Measurements from ENCODE around the gene EPYC.

EPYC gene

GRCh38 chr12:90940872-90941499 is 63.8 kb downstream of the EPYC start:
- no peak for DNase-seq (ENCODE audit: low read depth, low spot score)
- Histone ChIP-seq H3K27me3 (ENCODE audit: control insufficient read depth, insufficient read depth, low read length) (no peaks in the 10 kb centered on the region), H3K36me3 (ENCODE audit: control insufficient read depth, insufficient read depth, low read length) (no peaks in the 10 kb centered on the region), H3K27ac (ENCODE audit: low read length) (no peak overlapping the region), H3K9me3 (ENCODE audit: control insufficient read depth, insufficient read depth, low read length) (no peaks in the 10 kb centered on the region), H3K4me1 (ENCODE audit: control insufficient read depth, insufficient read depth, low read length) (no peaks in the 10 kb centered on the region), H3K4me3 (ENCODE audit: low read length) (no peak overlapping the region)
- no CpG with 5 or more reads among the region's 3 CpGs for WGBS (ENCODE audit: insufficient coverage, insufficient read length)

GRCh38 chr12:90939382-90939781 is 65.4 kb downstream of the EPYC start:
- Histone ChIP-seq H3K27me3 (ENCODE audit: control insufficient read depth, insufficient read depth, low read length) (no peaks in the 10 kb centered on the region), H3K9me3 (ENCODE audit: control insufficient read depth, insufficient read depth, low read length) (no peaks in the 10 kb centered on the region), H3K4me1 (ENCODE audit: control insufficient read depth, insufficient read depth, low read length) (no peaks in the 10 kb centered on the region), H3K27ac (ENCODE audit: low read length) (no peak overlapping the region), H3K36me3 (ENCODE audit: control insufficient read depth, insufficient read depth, low read length) (no peaks in the 10 kb centered on the region), H3K4me3 (ENCODE audit: low read length) (no peak overlapping the region)
- WGBS (ENCODE audit: insufficient coverage, insufficient read length) = no CpG with 5 or more reads among the region's 1 CpG
- DNase-seq (ENCODE audit: low read depth, low spot score) = no peak

- no peak for DNase-seq (ENCODE audit: low read depth, low spot score)
- Histone ChIP-seq H3K4me3 (ENCODE audit: low read length) (no peak overlapping the region), H3K4me1 (ENCODE audit: control insufficient read depth, insufficient read depth, low read length) (no peaks in the 10 kb centered on the region), H3K27ac (ENCODE audit: low read length) (no peak overlapping the region), H3K27me3 (ENCODE audit: control insufficient read depth, insufficient read depth, low read length) (no peaks in the 10 kb centered on the region), H3K36me3 (ENCODE audit: control insufficient read depth, insufficient read depth, low read length) (no peaks in the 10 kb centered on the region), H3K9me3 (ENCODE audit: control insufficient read depth, insufficient read depth, low read length) (no peaks in the 10 kb centered on the region)
- no CpG with 5 or more reads among the region's 6 CpGs for WGBS (ENCODE audit: insufficient coverage, insufficient read length)
Observed at GRCh38 chr12:90938451-90938850, 66.3 kb downstream of the EPYC start.

- no peak overlapping the region for H3K4me3 ChIP-seq (ENCODE audit: low read length)
- no peaks in the 10 kb centered on the region for H3K36me3 ChIP-seq (ENCODE audit: control insufficient read depth, insufficient read depth, low read length)
- WGBS (ENCODE audit: insufficient coverage, insufficient read length) = no CpG with 5 or more reads among the region's 2 CpGs
- H3K27ac ChIP-seq (ENCODE audit: low read length) = no peak overlapping the region
- no peaks in the 10 kb centered on the region for H3K9me3 ChIP-seq (ENCODE audit: control insufficient read depth, insufficient read depth, low read length)
- DNase-seq (ENCODE audit: low read depth, low spot score) = no peak
- no peaks in the 10 kb centered on the region for H3K4me1 ChIP-seq (ENCODE audit: control insufficient read depth, insufficient read depth, low read length)
- no peaks in the 10 kb centered on the region for H3K27me3 ChIP-seq (ENCODE audit: control insufficient read depth, insufficient read depth, low read length)
Observed at GRCh38 chr12:90937651-90938050, 67.1 kb downstream of the EPYC start.

- WGBS (ENCODE audit: insufficient coverage, insufficient read length) = no CpG with 5 or more reads among the region's 5 CpGs
- no peak overlapping the region for H3K27ac ChIP-seq (ENCODE audit: low read length)
- no peaks in the 10 kb centered on the region for H3K9me3 ChIP-seq (ENCODE audit: control insufficient read depth, insufficient read depth, low read length)
- H3K27me3 ChIP-seq (ENCODE audit: control insufficient read depth, insufficient read depth, low read length) = no peaks in the 10 kb centered on the region
- no peaks in the 10 kb centered on the region for H3K36me3 ChIP-seq (ENCODE audit: control insufficient read depth, insufficient read depth, low read length)
- no peaks in the 10 kb centered on the region for H3K4me1 ChIP-seq (ENCODE audit: control insufficient read depth, insufficient read depth, low read length)
- no peak for DNase-seq (ENCODE audit: low read depth, low spot score)
- H3K4me3 ChIP-seq (ENCODE audit: low read length) = no peak overlapping the region
Observed at GRCh38 chr12:90936230-90937005, 68.4 kb downstream of the EPYC start.

GRCh38 chr12:90925562-90925961 is 79.2 kb downstream of the EPYC start:
- Histone ChIP-seq H3K4me1 (ENCODE audit: control insufficient read depth, insufficient read depth, low read length) (no peaks in the 10 kb centered on the region), H3K4me3 (ENCODE audit: low read length) (no peak overlapping the region), H3K36me3 (ENCODE audit: control insufficient read depth, insufficient read depth, low read length) (no peaks in the 10 kb centered on the region), H3K27ac (ENCODE audit: low read length) (no peak overlapping the region), H3K9me3 (ENCODE audit: control insufficient read depth, insufficient read depth, low read length) (no peaks in the 10 kb centered on the region), H3K27me3 (ENCODE audit: control insufficient read depth, insufficient read depth, low read length) (no peaks in the 10 kb centered on the region)
- no peak for DNase-seq (ENCODE audit: low read depth, low spot score)
- WGBS (ENCODE audit: insufficient coverage, insufficient read length) = no CpG with 5 or more reads among the region's 5 CpGs

- no peak for DNase-seq (ENCODE audit: low read depth, low spot score)
- H3K27me3 ChIP-seq (ENCODE audit: control insufficient read depth, insufficient read depth, low read length) = no peaks in the 10 kb centered on the region
- H3K36me3 ChIP-seq (ENCODE audit: control insufficient read depth, insufficient read depth, low read length) = no peaks in the 10 kb centered on the region
- no peak overlapping the region for H3K27ac ChIP-seq (ENCODE audit: low read length)
- no peaks in the 10 kb centered on the region for H3K9me3 ChIP-seq (ENCODE audit: control insufficient read depth, insufficient read depth, low read length)
- no CpG with 5 or more reads among the region's 1 CpG for WGBS (ENCODE audit: insufficient coverage, insufficient read length)
- no peaks in the 10 kb centered on the region for H3K4me1 ChIP-seq (ENCODE audit: control insufficient read depth, insufficient read depth, low read length)
- H3K4me3 ChIP-seq (ENCODE audit: low read length) = no peak overlapping the region
Observed at GRCh38 chr12:90924406-90924805, 80.4 kb downstream of the EPYC start.

GRCh38 chr12:90922145-90922627 is 82.6 kb downstream of the EPYC start:
- no peaks in the 10 kb centered on the region for H3K27me3 ChIP-seq (ENCODE audit: control insufficient read depth, insufficient read depth, low read length)
- H3K9me3 ChIP-seq (ENCODE audit: control insufficient read depth, insufficient read depth, low read length) = no peaks in the 10 kb centered on the region
- no peak overlapping the region for H3K4me3 ChIP-seq (ENCODE audit: low read length)
- no peaks in the 10 kb centered on the region for H3K4me1 ChIP-seq (ENCODE audit: control insufficient read depth, insufficient read depth, low read length)
- no peak overlapping the region for H3K27ac ChIP-seq (ENCODE audit: low read length)
- H3K36me3 ChIP-seq (ENCODE audit: control insufficient read depth, insufficient read depth, low read length) = no peaks in the 10 kb centered on the region
- DNase-seq (ENCODE audit: low read depth, low spot score) = no peak

- WGBS (ENCODE audit: insufficient coverage, insufficient read length) = no CpG with 5 or more reads among the region's 1 CpG
Observed at GRCh38 chr12:90921536-90921935, 83.2 kb downstream of the EPYC start.

GRCh38 chr12:90920222-90920621 is 84.5 kb downstream of the EPYC start:
- Histone ChIP-seq H3K9me3 (ENCODE audit: control insufficient read depth, insufficient read depth, low read length) (no peaks in the 10 kb centered on the region), H3K4me1 (ENCODE audit: control insufficient read depth, insufficient read depth, low read length) (no peaks in the 10 kb centered on the region), H3K36me3 (ENCODE audit: control insufficient read depth, insufficient read depth, low read length) (no peaks in the 10 kb centered on the region), H3K27me3 (ENCODE audit: control insufficient read depth, insufficient read depth, low read length) (no peaks in the 10 kb centered on the region), H3K4me3 (ENCODE audit: low read length) (no peak overlapping the region), H3K27ac (ENCODE audit: low read length) (no peak overlapping the region)
- WGBS (ENCODE audit: insufficient coverage, insufficient read length) = no CpG with 5 or more reads among the region's 1 CpG
- DNase-seq (ENCODE audit: low read depth, low spot score) = no peak

More at GRCh38 chr12:90921536-90921935, 83.2 kb downstream of the EPYC start:
- H3K9me3 ChIP-seq (ENCODE audit: control insufficient read depth, insufficient read depth, low read length) = no peaks in the 10 kb centered on the region
- no peak overlapping the region for H3K4me3 ChIP-seq (ENCODE audit: low read length)
- no peaks in the 10 kb centered on the region for H3K36me3 ChIP-seq (ENCODE audit: control insufficient read depth, insufficient read depth, low read length)
- no peaks in the 10 kb centered on the region for H3K27me3 ChIP-seq (ENCODE audit: control insufficient read depth, insufficient read depth, low read length)
- no peaks in the 10 kb centered on the region for H3K4me1 ChIP-seq (ENCODE audit: control insufficient read depth, insufficient read depth, low read length)
- no peak for DNase-seq (ENCODE audit: low read depth, low spot score)
- no peak overlapping the region for H3K27ac ChIP-seq (ENCODE audit: low read length)

- no peaks in the 10 kb centered on the region for H3K36me3 ChIP-seq (ENCODE audit: control insufficient read depth, insufficient read depth, low read length)
- no peaks in the 10 kb centered on the region for H3K9me3 ChIP-seq (ENCODE audit: control insufficient read depth, insufficient read depth, low read length)
- no peak overlapping the region for H3K4me3 ChIP-seq (ENCODE audit: low read length)
- no peak for DNase-seq (ENCODE audit: low read depth, low spot score)
- H3K27ac ChIP-seq (ENCODE audit: low read length) = no peak overlapping the region
- no peaks in the 10 kb centered on the region for H3K27me3 ChIP-seq (ENCODE audit: control insufficient read depth, insufficient read depth, low read length)
- no peaks in the 10 kb centered on the region for H3K4me1 ChIP-seq (ENCODE audit: control insufficient read depth, insufficient read depth, low read length)
- no CpG with 5 or more reads among the region's 2 CpGs for WGBS (ENCODE audit: insufficient coverage, insufficient read length)
Observed at GRCh38 chr12:90917431-90917830, 87.3 kb downstream of the EPYC start.
